HUES48 (cell line): ENCODE data around the gene ZCCHC14.

Experiments
- H3K27ac ChIP-seq: one replicate; pipeline ENCODE4 v1.7.0; 2013; ENCODE audit warnings: low read depth, low read length, inconsistent platforms
- H3K27me3 ChIP-seq: 2 replicates; pipeline ENCODE4 v1.6.1; 2013; ENCODE audit warnings: mild to moderate bottlenecking, low read length; ENCODE audit not compliant: control insufficient read depth, insufficient read depth
- H3K36me3 ChIP-seq: 2 replicates; pipeline ENCODE4 v1.6.1; 2013; ENCODE audit warnings: low read length; ENCODE audit not compliant: control insufficient read depth, insufficient read depth
- H3K4me1 ChIP-seq: 2 replicates; pipeline ENCODE4 v1.6.1; 2013; ENCODE audit warnings: mild to moderate bottlenecking, low read length; ENCODE audit not compliant: control insufficient read depth, insufficient read depth
- H3K4me3 ChIP-seq: 2 replicates; pipeline ENCODE4 v1.5.1; 2013; ENCODE audit warnings: mild to moderate bottlenecking, low read depth, low read length
- H3K9ac ChIP-seq: 2 replicates; pipeline ENCODE4 v1.6.1; 2013; ENCODE audit warnings: mild to moderate bottlenecking, low read depth, low read length, moderate library complexity
- H3K9me3 ChIP-seq: 2 replicates; pipeline ENCODE4 v1.6.1; 2013; ENCODE audit warnings: low read length; ENCODE audit not compliant: control insufficient read depth, insufficient read depth

The ZCCHC14 gene

GRCh38 chr16:87411375-87412271, 81.2 kb downstream of the ZCCHC14 start:
- Histone ChIP-seq H3K9ac (no peak overlapping the region), H3K9me3 (no peaks in the 10 kb centered on the region), H3K27me3 (no peaks in the 10 kb centered on the region), H3K4me1 (no peaks in the 10 kb centered on the region), H3K27ac (no peak overlapping the region), H3K4me3 (no peak overlapping the region), H3K36me3 (peaks cover 86% of the 10 kb centered on the region)

DNA sequence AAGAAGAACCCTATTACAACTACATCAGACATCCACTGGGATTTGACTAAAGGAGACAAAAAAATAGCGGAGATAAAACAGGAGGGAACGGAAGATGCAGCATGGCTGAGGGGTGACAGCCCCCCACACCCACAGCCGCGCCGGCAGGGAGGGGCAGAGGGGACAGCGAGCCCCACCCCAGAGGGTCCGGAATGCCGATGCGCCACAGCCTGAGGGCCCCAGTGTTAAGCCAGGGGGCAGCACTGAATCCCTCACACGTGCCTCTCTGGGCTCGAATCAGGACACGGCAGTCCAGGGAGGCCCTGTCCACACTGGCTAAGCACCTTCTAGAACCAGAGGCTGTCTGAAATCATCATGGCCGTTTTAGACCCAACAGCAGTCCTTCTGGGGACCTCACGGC, 81.9 kb downstream of the ZCCHC14 start:
- no peak overlapping the region for H3K4me3 ChIP-seq
- no peaks in the 10 kb centered on the region for H3K27me3 ChIP-seq
- no peaks in the 10 kb centered on the region for H3K4me1 ChIP-seq
- H3K9ac ChIP-seq = no peak overlapping the region
- no peaks in the 10 kb centered on the region for H3K9me3 ChIP-seq
- peaks cover 79% of the 10 kb centered on the region for H3K36me3 ChIP-seq
- H3K27ac ChIP-seq = no peak overlapping the region

- H3K36me3 ChIP-seq = peaks cover 78% of the 10 kb centered on the region
- no peak overlapping the region for H3K9ac ChIP-seq
- no peaks in the 10 kb centered on the region for H3K9me3 ChIP-seq
- H3K27me3 ChIP-seq = no peaks in the 10 kb centered on the region
- H3K4me3 ChIP-seq = no peak overlapping the region
- H3K27ac ChIP-seq = no peak overlapping the region
- H3K4me1 ChIP-seq = no peaks in the 10 kb centered on the region
Measured at GRCh38 chr16:87410530-87410929, 82.3 kb downstream of the ZCCHC14 start.

DNA sequence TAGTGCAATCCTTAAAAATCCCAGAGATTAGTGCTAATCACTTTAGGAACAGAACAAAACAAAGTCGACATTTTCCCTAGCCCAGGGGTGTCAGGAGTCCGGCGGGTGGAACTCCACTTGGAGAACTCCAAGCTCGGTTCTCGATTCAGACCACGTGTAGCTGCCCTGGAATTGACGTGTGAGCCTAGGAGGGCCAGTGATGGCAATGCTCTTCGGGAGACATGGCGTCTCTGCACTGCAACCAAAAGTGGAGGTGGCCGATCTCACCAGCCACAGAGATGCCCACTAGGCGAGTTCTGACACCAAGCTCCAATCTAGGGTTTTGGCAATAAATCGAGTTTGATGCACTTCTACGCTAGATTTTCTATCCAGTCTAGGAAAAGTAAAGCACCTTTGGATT, 83.0 kb downstream of the ZCCHC14 start:
- no peaks in the 10 kb centered on the region for H3K9me3 ChIP-seq
- no peak overlapping the region for H3K4me3 ChIP-seq
- no peaks in the 10 kb centered on the region for H3K27me3 ChIP-seq
- no peak overlapping the region for H3K27ac ChIP-seq
- H3K9ac ChIP-seq = no peak overlapping the region
- H3K36me3 ChIP-seq = peaks cover 78% of the 10 kb centered on the region
- H3K4me1 ChIP-seq = no peaks in the 10 kb centered on the region

GRCh38 chr16:87409153-87409552, 83.7 kb downstream of the ZCCHC14 start:
- H3K9ac ChIP-seq = no peak overlapping the region
- H3K27ac ChIP-seq = no peak overlapping the region
- H3K36me3 ChIP-seq = peaks cover 79% of the 10 kb centered on the region
- no peak overlapping the region for H3K4me3 ChIP-seq
- no peaks in the 10 kb centered on the region for H3K4me1 ChIP-seq
- no peaks in the 10 kb centered on the region for H3K9me3 ChIP-seq
- no peaks in the 10 kb centered on the region for H3K27me3 ChIP-seq

- no peaks in the 10 kb centered on the region for H3K9me3 ChIP-seq
- H3K27me3 ChIP-seq = no peaks in the 10 kb centered on the region
- no peak overlapping the region for H3K4me3 ChIP-seq
- H3K4me1 ChIP-seq = no peaks in the 10 kb centered on the region
- peaks cover 82% of the 10 kb centered on the region for H3K36me3 ChIP-seq
- H3K9ac ChIP-seq = no peak overlapping the region
- no peak overlapping the region for H3K27ac ChIP-seq
Measured at GRCh38 chr16:87407511-87408112, 85.2 kb downstream of the ZCCHC14 start.

DNA sequence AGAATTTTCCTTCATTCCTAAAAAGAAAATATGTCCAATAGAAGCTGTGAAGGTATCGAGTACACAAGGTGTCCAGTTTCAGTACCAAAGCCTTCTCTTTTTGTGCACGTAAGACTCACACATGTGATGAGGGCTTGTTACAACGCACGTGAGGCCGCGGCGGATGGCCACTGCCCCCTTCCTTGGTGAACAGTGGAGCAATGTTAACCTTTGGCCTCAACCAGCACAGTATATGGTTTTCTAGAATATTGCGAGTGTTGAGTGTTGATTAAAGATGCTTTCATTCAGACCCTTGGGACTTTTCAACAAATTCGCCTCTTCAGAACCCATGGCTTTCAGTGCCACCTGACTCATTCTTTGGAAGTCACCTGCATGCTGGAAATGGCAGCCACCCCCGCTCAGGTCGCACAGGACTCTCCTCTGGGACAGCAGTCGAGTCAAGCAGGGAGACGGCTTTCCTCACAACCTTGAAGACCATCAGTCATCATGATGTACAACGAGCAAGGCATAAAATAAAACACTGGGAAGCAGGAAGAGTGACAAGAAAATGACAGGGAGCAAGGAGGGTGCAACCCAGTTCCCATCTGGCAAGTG, 86.2 kb downstream of the ZCCHC14 start:
- no peak overlapping the region for H3K4me3 ChIP-seq
- peaks cover 79% of the 10 kb centered on the region for H3K36me3 ChIP-seq
- H3K9me3 ChIP-seq = no peaks in the 10 kb centered on the region
- H3K9ac ChIP-seq = no peak overlapping the region
- no peaks in the 10 kb centered on the region for H3K27me3 ChIP-seq
- H3K27ac ChIP-seq = no peak overlapping the region
- no peaks in the 10 kb centered on the region for H3K4me1 ChIP-seq

GRCh38 chr16:87404764-87405625, 87.8 kb downstream of the ZCCHC14 start:
- Histone ChIP-seq H3K27me3 (no peaks in the 10 kb centered on the region), H3K4me3 (no peak overlapping the region), H3K36me3 (peaks cover 75% of the 10 kb centered on the region), H3K9me3 (no peaks in the 10 kb centered on the region), H3K27ac (no peak overlapping the region), H3K9ac (no peak overlapping the region), H3K4me1 (no peaks in the 10 kb centered on the region)

- Histone ChIP-seq H3K4me1 (peaks cover 16% of the 10 kb centered on the region; the same call in 1 of the 2 replicates), H3K36me3 (peaks cover 16% of the 10 kb centered on the region), H3K27ac (no peak overlapping the region), H3K9me3 (no peaks in the 10 kb centered on the region), H3K9ac (no peak overlapping the region), H3K27me3 (no peaks in the 10 kb centered on the region), H3K4me3 (no peak overlapping the region)
Measured at GRCh38 chr16:87395181-87395842, 97.5 kb downstream of the ZCCHC14 start.

DNA sequence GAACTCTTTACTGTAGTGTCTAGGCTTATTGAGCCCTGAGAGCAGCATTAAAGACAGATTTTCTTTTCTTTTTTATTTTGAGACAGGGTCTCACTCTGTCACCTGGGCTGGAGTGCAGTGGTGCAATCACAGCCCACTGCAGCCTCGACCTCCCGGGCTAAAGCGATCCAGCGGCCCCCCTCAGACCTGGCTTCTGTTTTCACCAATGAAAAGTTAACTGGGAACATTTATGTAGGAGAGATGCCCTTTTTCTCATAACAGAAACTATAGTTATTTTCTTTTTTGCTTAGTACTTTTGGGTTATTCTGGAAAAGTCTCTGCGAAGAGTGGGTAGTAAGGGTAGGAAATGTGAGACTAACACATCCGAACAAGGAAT, 99.2 kb downstream of the ZCCHC14 start:
- Histone ChIP-seq H3K36me3 (peaks cover 6% of the 10 kb centered on the region), H3K9ac (no peak overlapping the region), H3K27ac (no peak overlapping the region), H3K27me3 (no peaks in the 10 kb centered on the region), H3K9me3 (no peaks in the 10 kb centered on the region), H3K4me3 (peak overlapping the region; percentile 76), H3K4me1 (peaks cover 17% of the 10 kb centered on the region)
